Stimulated activated CD4-positive, alpha-beta T cell treated with anti-CD3 and anti-CD28 coated beads, Interleukin-12 subunit alpha, Interleukin-12 subunit beta, amount 100 ng/mL, for 4 hours (primary cell): ENCODE measurements around the gene ADISSP.

Experiments used
- DNase-seq: peaks from one replicate; pipeline ENCODE4 v3.0.0-alpha.2; 2020

Gene ADISSP

GRCh38 chr20:3778976-3779375 is 11.4 kb upstream of the ADISSP start:
- no peak for DNase-seq

- DNase-seq = peak; percentile 47
Observed at GRCh38 chr20:3777716-3778629, 10.4 kb upstream of the ADISSP start.

GRCh38 chr20:3777381-3777715 is 9.8 kb upstream of the ADISSP start:
- DNase-seq = no peak

GRCh38 chr20:3775457-3776108 is 8.0 kb upstream of the ADISSP start:
- no peak for DNase-seq

- DNase-seq = no peak
Observed at GRCh38 chr20:3771552-3772058, 4.1 kb upstream of the ADISSP start.

- peak; percentile 73 for DNase-seq
Observed at GRCh38 chr20:3768342-3769130, 983 bp upstream of the ADISSP start.

- DNase-seq = no peak
Observed at GRCh38 chr20:3767110-3767426, 485 bp downstream of the ADISSP start.

- DNase-seq = no peak
Observed at GRCh38 chr20:3766422-3767109, 987 bp downstream of the ADISSP start.

GRCh38 chr20:3765171-3765882 is 2.2 kb downstream of the ADISSP start:
- DNase-seq = no peak

- DNase-seq = no peak
Observed at GRCh38 chr20:3764659-3765058, 2.9 kb downstream of the ADISSP start.

GRCh38 chr20:3763671-3764601 is 3.6 kb downstream of the ADISSP start:
- no peak for DNase-seq

GRCh38 chr20:3760655-3761348 is 6.8 kb downstream of the ADISSP start:
- no peak for DNase-seq

GRCh38 chr20:3759884-3760283 is 7.7 kb downstream of the ADISSP start:
- no peak for DNase-seq

- DNase-seq = no peak
Observed at GRCh38 chr20:3759316-3759823, 8.2 kb downstream of the ADISSP start.

- DNase-seq = no peak
Observed at GRCh38 chr20:3758566-3758965, 9.0 kb downstream of the ADISSP start.

GRCh38 chr20:3757268-3757667 is 10.3 kb downstream of the ADISSP start:
- no peak for DNase-seq

GRCh38 chr20:3755814-3756480 is 11.6 kb downstream of the ADISSP start:
- DNase-seq = no peak

- DNase-seq = no peak
Observed at GRCh38 chr20:3755269-3755668, 12.3 kb downstream of the ADISSP start.

- no peak for DNase-seq
Observed at GRCh38 chr20:3754276-3754630, 13.3 kb downstream of the ADISSP start.
